Limb (tissue), 2 donors: ENCODE results near the gene ITGA7.

Experiments
- DNase-seq, 2 donors: peaks; one replicate each; pipeline ENCODE4 v3.0.0-alpha.2; 2016; ENCODE audit errors: extremely low spot score in 2 of 2

ITGA7 gene

GRCh38 chr12:55700255-55701018 lies 7.3 kb downstream of the ITGA7 start:
- no peak for DNase-seq

GRCh38 chr12:55699471-55700055 lies 8.1 kb downstream of the ITGA7 start:
- DNase-seq, result no peak

- DNase-seq, result no peak
Measured at GRCh38 chr12:55698965-55699364, 8.7 kb downstream of the ITGA7 start.

- DNase-seq, result no peak
Measured at GRCh38 chr12:55698241-55698955, 9.3 kb downstream of the ITGA7 start.

- DNase-seq, result no peak
Measured at GRCh38 chr12:55697686-55698085, 10.0 kb downstream of the ITGA7 start.

- no peak for DNase-seq
Measured at GRCh38 chr12:55696796-55697462, 10.8 kb downstream of the ITGA7 start.

- DNase-seq, result no peak
Measured at GRCh38 chr12:55696141-55696540, 11.6 kb downstream of the ITGA7 start.

- no peak for DNase-seq
Measured at GRCh38 chr12:55695349-55695748, 12.4 kb downstream of the ITGA7 start.

- no peak for DNase-seq
Measured at GRCh38 chr12:55694651-55695050, 13.1 kb downstream of the ITGA7 start.

- no peak for DNase-seq
Measured at GRCh38 chr12:55694188-55694515, 13.6 kb downstream of the ITGA7 start.

- no peak for DNase-seq
Measured at GRCh38 chr12:55693323-55694187, 14.1 kb downstream of the ITGA7 start.

- DNase-seq, result no peak
Measured at GRCh38 chr12:55692631-55693322, 14.9 kb downstream of the ITGA7 start.

GRCh38 chr12:55688716-55689655 lies 18.7 kb downstream of the ITGA7 start:
- no peak for DNase-seq

GRCh38 chr12:55687746-55688145 lies 20.0 kb downstream of the ITGA7 start:
- no peak for DNase-seq

- DNase-seq, result no peak
Measured at GRCh38 chr12:55686366-55687010, 21.2 kb downstream of the ITGA7 start.

GRCh38 chr12:55685671-55686070 lies 22.0 kb downstream of the ITGA7 start:
- DNase-seq, result no peak

- DNase-seq, result no peak
Measured at GRCh38 chr12:55684761-55685370, 22.8 kb downstream of the ITGA7 start.

GRCh38 chr12:55683676-55684075 lies 24.0 kb downstream of the ITGA7 start:
- no peak for DNase-seq
